HG02642 (cell line): Measurements from ENCODE around the gene TAF10.

Source experiments
- ATAC-seq: cut with Tn5 transposase; IDR thresholded peaks from one replicate; pipeline ENCODE4 v1.9.1; 2021; ENCODE audit warnings: mild to moderate bottlenecking; ENCODE audit not compliant: unreplicated experiment, poor library complexity

The TAF10 gene

DNA sequence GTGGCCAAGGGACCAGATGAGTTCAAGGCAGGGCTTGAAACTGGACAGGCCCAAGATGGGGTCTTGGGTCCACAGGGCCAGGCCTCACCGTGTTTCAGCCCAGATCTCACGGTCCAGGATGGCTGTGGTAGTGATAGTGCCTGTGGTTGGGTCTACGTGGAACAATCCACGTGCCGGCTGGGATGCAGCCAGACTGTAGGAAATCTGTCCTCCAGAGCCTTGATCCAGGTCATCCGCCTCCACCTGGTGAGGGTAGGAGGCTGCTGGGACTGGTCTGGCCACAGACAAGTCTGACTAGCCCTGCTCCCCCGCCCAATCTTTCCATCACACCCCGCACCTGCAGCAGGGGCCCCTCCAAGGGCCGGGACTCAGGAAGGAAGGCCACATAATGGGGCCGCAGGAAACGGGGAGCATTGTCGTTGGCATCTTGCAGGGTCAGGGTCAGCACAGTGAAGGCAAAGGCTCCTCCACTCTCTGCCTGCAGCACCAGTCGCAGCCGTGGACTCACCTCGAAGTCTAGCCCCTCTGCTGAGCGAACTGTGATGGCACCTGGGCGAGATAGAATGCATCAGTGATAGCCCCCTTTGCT is 13.9 kb upstream of the TAF10 start:
- no peak for ATAC-seq

DNA sequence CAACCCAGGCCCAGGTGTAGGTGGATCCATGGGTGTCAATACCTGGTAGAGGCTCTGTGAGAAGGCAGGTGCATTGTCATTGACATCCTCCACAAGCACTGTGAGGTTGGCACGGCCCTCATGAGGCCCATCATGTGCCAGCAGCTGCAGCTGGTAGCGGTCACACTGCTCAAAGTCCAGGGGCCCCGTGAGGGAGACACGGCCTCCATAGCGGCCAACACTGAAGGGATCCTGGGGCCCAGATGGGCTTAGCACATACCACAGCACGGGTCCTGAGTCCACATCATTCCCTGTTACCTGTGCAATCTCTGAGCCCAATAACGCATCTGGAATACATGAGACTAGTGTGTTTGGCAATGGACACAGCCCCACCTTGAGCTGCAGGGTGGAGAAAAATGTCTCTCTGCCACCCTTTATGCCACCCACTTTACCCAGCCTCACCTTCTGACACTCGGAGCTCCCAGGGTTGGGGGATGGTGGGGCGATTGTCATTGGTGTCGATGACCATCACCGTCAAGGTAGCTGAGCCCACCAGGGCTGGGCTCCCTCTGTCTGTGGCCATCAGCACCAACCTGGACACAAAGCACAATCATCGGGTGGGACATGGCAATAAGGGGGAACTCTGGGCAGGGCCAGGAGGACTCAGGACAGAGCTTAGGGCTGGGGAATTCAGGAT is 13.3 kb upstream of the TAF10 start:
- no peak for ATAC-seq

DNA sequence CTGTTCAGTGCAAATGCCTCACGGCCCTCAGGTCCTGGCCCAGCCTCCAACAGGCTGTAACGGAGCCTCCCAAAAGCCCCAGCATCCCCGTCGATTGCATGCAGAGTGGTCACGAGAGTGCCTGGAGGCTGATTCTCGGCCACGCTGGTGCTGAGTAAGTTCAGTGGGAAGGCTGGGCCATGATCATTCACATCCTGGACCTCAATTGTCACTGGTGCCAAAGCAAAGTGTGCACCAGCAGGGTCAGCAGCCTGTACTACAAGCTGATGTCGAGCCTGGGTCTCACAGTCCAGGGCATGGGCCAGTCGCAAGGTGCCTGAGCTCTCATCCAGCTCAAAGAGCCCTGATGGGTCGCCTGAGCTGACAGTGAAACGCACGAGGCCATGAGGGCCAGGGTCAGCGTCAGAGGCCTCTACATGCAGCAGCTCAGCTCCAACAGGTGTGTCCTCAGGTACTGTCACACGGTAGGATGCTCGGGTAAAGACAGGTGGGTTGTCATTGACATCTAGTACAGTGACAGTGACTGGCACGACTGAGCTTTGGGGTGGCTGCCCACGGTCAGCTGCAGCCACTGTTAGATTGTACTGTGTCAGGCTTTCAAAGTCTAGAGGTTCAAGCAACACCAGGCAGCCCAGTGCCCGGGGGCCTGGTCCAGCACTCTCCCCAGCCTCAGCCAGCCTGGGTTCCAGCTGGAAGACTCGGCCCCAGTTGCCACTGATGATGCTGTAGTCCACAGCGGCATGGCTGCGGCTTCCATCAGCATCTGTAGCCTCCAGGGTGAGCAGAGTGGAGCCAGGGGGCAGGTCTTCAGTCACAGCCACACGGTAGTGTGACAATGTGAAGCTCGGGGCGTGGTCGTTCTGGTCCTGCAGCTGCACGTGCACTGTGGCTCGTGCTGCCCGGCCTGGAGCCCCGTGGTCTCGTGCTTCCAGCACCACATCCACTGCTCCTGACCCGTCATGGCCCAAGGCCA is 11.7 kb upstream of the TAF10 start:
- ATAC-seq = no peak

DNA sequence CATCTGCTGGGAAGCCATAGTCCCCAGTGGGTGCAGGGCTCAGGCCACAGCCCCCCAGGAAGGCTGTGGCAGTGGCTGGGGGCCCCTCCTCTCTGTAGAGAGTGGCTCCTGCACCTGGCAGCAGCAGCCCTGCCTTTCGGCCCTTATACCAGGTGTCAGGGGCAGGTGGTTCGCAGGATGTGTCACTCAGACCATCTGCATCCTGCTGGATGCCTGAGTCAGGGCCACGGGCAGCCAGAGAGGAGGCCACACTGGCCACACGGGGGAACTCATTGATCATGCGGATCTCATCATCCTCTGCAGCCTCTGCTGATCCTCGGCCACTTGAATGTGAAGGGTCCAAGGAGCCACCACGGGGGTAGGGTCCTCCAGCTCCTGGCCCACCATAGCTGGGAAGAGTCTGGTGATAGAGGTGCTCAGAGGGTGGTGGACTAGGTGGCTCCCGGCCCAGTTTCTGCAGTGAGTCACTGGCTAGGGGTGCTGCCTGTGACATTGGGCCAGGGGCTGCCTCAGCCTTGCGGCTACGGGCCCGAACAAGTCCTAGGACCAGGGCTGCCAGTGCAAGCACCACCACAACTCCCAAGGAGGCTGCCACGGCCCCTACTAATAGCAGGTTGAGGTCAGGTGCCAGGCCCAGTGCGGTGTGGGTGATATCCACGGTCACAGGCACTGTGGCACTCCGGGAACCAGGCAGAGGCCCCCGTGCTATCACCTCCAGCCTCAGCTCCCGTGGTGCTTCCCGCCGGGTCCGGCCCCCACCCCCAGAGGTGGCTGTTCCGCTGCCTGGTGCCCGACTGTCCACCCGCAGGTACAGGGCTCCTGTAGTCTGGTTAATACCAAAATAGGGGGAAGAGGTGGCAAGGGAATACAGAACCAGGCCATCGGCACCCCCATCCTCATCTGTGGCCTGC is 10.5 kb upstream of the TAF10 start:
- ATAC-seq = no peak

DNA sequence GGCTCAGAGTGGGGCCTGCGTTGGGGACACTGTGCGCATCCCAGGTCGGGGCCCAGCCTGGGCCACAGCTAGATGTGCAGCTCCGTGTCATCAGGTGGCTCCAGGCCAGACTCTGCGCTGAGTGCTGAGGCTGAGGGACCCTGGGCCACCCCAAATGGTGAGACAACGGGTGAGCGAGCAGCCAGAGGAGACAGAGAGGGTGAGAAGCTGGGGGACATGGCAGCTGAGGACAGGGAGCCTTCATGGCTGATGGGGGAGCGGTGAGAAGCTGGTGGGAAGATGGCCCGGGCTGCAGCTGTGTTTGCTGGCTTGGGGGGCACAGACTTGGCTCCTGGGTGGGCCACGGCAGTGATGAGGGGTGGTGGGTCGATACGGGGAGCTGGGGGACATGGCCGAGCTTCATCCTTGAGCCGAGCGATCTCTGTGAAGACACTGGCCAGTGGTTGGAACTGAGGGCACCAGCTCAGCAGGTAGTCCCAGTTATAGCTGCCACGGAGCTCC is 9.7 kb upstream of the TAF10 start:
- ATAC-seq = no peak

DNA sequence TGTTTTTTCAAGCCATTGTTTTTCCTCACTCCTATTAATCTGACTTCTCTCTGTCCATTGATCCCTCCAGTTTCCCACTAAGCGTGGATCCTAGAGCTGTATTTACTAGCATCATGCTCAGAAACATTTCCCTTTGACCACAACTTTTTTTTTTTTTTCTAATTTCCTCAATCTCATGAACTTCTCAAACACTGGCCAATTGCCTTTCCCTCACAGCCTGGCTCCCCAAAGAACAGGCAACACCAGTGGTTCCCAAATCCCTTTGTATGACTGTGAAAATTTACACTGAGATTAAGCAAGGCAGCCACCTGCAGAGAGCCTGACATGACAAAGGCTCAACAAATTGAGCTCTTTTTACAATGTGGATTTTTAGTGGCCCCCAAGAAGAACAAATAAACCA is 8.6 kb upstream of the TAF10 start:
- no peak for ATAC-seq

DNA sequence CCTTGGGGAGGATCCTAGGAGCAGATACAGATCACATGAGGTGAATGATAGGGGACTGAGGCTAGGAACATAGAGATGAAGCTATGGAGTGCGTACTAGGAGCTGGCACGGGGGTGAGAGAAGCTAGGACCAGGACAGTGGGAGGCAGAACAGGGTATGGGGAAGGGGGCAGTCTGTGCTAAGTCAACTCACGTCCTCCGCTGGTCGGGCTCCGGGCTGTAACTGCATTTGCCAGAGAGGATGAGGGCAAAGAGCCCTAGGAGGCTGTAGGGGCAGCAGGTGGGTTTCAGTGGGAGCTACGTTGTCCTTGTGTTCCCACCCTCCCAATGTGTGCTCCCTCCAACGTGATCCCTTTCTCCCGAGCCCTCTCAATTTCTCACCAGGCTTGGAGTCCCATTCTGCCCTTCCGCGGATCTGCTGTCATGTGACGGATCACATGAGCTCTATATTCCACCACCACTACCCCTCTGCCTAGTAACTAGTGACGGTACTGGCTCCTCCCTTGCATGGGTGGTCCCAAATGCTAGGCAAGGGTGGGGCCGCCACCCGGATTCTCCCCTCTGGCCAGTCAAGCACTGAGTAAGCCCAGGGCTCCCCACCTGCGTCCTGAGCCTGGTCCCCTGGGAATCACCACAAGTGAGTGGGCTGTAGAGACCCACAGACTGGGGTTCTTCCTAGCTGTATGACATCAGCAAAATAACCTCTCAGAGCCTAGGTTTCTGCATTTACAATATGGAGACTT is 7.2 kb upstream of the TAF10 start, which contains the start of gene TPP1:
Gene TPP1 (minus strand): TSS at position 419 of the 742 bp plus-strand sequence. CDS start 22 bp downstream, at position 397.
- peak; percentile 99 for ATAC-seq

DNA sequence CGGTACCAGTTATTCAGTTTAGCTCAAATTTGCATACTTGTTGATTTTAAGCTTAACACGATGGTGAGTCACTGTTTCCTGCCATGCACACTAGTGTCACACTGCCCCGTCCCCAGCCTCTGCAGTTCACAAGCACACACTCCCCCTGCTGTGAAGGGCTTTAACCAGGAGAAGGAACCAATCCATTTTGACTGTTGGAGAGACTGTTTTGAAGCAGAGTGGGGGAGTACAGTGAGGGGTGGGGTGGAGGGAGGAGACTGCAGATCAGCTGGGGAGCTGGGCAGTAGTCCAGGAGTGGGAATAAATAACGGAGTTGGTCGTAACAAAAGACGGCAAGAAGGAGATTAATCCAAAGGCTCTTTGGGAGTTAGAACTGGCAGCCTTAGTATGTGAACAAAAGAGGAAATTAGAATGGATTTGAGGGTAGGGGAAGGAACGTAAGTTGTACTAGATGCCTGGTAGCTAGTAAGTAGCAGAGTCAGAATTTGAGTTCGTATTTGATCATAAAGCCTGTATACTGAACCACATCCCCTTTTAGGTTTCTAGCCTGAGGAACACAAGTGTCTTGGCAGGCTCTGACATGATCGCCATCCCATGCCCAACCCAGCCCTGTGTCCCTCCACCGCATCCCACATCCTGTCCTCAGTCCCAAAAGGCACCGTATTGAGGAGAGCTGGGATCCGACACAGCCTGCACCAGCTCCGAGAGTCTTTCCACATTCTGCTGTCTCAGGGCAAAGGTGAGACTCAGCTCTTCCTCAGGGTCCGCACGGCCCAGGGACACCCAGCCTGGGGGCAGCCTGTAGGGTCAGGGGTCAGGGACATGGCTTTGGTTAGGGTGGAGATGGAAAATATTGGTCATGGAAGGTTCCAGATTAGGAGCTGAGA is 6.3 kb upstream of the TAF10 start:
- ATAC-seq = no peak

DNA sequence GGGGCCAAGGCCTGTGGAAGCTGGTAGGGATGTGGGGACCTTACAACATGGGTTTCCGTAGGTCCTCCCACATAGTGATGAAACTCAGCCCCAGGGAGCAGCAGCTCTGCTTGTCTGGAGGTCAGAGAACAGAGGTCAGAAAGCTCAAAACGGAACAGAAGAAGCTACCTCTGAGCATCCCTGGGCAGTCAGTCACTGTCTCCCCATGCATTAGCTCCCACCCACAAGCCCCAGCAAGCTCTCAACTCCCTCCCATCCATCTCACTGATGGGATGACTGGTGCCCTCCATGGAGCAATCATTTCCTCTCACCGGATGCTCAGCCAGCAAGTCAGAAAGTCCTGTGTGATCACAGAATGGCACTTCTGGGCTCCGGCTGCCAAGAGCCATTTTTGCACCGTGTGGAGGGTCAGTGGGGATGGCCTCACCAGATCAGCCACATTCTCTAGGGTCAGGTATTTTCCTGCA is 5.3 kb upstream of the TAF10 start:
- no peak for ATAC-seq

DNA sequence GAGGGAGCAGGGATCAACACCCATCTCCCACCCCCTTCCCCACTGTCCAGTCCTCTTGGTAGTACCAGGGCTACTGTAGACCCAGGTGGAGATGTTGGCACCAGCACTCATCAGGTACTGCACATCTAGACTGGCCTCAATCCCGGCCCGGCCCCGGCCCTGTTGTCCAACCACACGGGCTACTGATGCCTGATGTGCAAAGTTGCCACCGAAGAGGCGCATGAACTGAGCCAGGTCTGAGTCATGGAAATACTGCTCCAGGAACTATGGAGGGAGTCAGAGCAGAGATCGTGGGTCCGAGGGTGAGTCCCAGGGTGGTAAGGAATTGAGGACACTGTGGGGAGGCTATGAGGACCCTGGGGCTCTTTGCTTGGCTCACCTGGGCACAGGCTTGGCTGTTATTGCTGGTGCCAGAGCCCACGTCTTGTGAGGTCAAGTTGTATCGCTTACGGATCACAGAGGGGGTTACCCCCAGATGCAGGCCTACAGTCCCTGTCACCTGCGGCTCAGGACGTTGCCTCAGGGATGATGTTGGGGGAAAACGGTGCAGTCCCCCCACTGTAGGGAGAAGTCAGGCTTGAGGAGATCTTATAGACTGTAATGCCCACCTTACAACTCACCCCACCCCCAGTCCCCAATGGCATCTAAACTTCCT is 4.7 kb upstream of the TAF10 start:
- no peak for ATAC-seq

DNA sequence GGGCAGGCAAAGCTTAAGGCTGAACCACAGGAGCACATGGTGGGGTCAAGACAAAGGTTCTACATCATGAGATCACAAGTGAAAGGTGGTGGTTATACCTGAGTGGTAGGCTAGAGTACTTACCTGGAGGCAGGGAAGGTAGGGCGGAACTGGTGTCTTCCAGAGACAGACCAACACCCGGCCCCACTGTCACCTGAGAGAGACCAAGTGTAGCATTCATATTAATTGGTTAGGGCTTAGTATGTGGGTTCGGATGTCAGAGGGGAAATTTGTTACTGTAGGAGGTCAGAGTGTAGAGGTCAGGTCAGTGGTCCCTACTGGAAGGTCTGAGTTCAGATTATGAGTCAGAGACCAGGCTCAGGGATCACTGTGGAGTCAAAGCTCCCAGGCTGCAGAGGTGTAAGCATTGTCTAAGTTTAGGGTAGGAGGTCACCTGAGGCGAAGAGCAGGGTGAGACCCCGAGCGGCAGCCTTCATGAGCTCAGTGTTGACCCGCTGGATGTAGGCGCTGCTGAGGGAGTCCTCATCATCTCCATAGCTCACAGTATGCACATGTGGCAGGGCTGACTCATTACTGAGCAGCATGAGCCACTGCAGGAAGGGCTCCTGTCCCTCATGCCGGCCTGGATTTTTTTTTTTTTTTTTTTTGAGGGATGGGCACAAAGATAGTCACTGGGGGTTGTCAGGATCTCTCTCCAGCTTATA is 4.0 kb upstream of the TAF10 start:
- no peak for ATAC-seq

DNA sequence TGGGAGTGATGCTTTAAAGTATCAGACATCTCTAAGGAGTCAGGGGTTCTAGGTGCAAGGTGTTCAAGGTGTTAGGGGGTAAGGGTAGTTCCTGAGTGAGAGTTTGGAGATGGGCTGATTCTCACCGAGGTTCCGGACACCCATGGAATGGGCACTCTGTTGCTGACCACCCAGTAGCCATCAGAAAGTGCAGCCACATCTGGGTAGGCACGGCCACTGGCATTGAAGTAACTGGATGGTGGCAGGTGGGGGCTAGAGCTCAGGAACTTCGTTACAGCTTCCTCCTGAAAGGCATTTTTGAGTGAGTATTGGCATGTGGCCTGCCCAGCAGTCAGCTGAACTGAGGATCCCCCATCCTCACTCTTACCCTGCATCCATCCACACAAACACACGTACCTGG is 3.0 kb upstream of the TAF10 start:
- ATAC-seq = no peak

DNA sequence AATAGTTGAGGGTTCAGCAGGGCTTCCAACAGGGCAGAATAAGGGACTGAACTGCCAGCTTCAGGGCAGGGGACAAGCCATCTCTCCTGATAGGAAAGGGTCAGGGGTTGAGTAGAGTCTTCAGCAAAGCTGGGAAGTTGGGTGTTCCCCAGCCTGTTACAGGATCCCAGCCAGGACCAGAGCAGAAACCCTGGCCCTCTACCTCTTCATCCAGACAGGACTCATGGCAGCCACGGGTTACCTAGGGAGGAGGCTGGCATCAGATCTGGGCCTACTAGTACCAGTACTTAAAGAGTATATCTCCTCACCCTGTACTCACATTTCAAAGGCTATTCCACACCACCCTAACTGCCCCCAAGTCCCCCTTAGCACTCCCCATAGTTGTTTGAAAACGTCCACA is 2.4 kb upstream of the TAF10 start:
- ATAC-seq = no peak

DNA sequence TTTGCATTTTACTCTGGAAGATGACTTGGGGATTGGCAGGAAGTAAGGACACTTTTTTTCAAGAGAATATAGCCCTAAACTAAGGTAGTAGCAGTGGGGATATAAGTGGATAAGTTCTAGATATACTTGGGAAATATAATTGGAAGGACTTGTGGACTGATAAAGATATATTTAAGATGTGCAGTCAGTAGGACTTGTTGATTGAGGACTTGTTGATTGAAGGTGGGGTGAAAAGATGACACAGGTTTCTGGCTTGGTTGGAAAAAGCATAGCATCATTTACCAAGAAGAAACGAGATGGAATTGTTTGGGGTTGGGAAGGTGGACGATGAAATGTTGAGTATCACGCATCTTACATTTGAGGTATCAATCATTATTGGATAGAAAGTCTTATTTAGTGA is 1.5 kb upstream of the TAF10 start:
- no peak for ATAC-seq

DNA sequence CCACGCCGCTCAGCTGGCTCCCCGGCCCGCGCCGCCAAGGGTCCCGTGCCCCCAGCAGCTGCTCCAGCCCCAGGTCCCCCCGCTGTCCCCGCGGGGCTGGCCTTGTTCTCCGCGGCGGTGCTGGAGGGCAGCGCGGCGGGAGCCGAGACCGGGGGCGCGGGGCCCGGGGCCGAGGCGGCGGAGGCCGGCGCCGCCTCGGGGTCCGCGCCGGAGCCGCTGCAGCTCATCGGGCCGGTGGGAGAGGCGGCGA is 128 bp downstream of the TAF10 start:
- no peak for ATAC-seq

DNA sequence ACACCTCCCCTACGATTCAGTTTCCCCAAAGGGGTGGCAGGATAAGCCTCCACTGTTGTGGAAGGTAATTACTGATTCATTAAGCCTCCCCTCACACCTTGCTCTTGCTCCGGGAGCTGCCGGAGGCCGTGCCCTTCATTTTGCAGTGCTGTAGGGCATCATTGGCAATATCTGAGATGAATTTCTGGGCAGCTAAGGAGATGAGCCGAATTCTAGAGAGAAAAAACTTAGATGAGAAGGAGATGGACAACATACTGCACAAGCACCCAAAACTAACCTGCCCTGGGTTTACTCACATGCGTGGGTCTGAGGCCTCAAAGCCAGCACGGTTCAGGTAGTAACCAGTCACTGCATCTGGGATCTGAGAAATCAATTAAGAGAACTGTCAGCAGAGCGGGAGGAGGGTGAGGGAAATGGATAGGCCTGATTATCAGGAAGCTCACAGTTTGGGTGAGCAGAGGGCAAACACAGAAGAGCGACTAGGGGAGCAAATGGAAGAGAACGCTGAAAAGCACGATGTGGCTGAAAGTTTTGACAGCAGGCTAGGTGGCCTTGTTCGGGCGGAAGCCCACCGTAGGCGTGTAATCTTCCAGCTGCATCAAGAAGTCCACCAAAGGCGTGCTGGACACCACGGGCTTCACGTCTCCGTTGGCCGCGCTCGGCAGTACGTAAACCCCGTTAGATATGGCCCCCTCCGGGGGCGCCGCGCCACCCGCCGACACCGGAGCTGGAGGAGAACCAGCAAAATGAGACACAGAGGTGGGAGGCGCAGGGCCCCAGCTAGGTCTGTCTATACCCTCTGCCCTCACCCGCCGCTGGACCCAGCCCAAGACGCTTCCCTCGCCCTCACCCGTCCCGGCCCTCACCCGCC is 689 bp downstream of the TAF10 start:
- peak; percentile 20 for ATAC-seq
